D721Med (cell line): Measurements from ENCODE around the gene PTPRQ.

Experiments
- DNase-seq: peaks from one replicate; pipeline ENCODE4 v3.0.0; 2011; ENCODE audit warnings: low spot score; ENCODE audit not compliant: insufficient read length
- FAIRE-seq: peaks from 2 replicates; lab custom pipeline; 2011; peaks lifted over from hg19 to GRCh38; lab: Jason Lieb, UNC
- CTCF ChIP-seq: IDR thresholded peaks from 2 replicates; pipeline ENCODE4 v1.5.1; 2012; ENCODE audit warnings: mild to moderate bottlenecking, control low read depth; ENCODE audit not compliant: insufficient read depth; ENCODE audit errors: missing control alignments

The PTPRQ gene

GRCh38 chr12:80704420-80704819 is 260.4 kb downstream of the PTPRQ start:
- no peak for DNase-seq
- TF ChIP-seq CTCF = no peak
- FAIRE-seq = no peak

DNA sequence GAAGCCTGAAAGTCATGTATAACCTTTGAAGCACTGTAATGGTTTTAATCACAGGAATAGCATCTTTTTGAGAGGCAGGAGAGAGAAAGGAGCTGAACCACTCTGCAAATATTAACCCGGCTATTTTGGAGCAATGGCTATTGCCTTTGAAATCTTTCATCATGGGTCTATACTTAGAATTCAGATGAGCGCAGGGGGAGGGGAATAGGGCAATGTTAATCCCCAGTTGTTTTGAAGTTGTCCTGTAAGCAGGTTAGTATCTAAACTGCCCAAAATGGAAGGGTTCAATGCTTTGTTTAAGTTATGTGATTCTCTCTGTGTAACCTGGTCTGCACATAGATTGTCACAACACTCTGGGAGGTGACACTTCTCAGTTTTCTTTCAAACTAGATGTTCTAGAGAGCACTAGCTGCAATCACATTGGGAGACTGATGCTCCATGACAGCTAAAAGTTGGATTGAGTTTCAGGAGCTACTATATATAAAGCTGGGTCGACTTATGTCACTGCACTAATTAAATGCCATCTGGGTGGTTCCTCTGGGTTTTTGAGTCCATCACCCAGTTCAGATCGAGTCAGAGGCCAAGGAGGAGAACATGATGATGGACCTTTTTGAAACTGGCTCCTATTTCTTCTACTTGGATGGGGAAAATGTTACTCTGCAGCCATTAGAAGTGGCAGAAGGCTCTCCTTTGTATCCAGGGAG is 263.2 kb downstream of the PTPRQ start, which contains the start of gene MYF6:
MYF6 (plus strand) TSS at position 509 of the 704 bp plus-strand sequence; CDS start at position 595, 86 bp downstream.
- TF ChIP-seq CTCF = no peak
- DNase-seq = no peak
- no peak for FAIRE-seq

GRCh38 chr12:80707830-80708258 is 263.8 kb downstream of the PTPRQ start:
- no peak for TF ChIP-seq CTCF
- DNase-seq = no peak
- FAIRE-seq = no peak

GRCh38 chr12:80708259-80708974 is 264.4 kb downstream of the PTPRQ start:
- FAIRE-seq (no peak), DNase-seq (no peak)
- TF ChIP-seq CTCF = no peak

DNA sequence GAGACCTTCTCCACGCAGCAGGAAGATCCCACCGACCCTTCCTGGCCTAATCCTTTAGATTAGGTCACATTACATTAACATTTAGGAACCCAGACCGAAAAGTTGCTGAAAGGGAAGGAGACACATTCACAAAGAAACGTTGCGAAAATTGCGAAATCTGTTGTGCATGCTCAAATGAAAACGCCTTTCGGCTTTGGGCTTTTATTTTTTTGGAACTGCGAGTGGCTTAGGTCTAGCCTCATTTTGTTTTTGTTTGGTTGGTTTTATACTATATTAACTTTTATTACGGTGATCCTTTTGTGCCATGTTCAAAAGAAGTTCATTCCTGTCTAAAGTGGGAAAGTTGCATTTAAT is 264.9 kb downstream of the PTPRQ start:
- FAIRE-seq = no peak
- no peak for TF ChIP-seq CTCF
- no peak for DNase-seq

- no peak for FAIRE-seq
- no peak for DNase-seq
- peak; percentile 36 for TF ChIP-seq CTCF
Measured at GRCh38 chr12:80709811-80710726, 266.0 kb downstream of the PTPRQ start.
